Activated naive CD4-positive, alpha-beta T cell treated with anti-CD3 and anti-CD28 coated beads, Interleukin-2, amount 10 ng/mL, durations not matched to agents 5 hours and 36 hours (primary cell): ENCODE data around the gene FAM199X. TPM values are rescaled to one million over a fixed set of nuclear protein-coding genes. Genes with fewer than 3 reads are reported as not detected.

Source experiments
- total RNA-seq, 2 experiments: library from RNA; stranded (reverse); gene quantifications; one replicate each; pipeline ENCODE4 v1.2.3, GENCODE V29; 2021

FAM199X gene
- 10 to 100 TPM; 12.0 to 13.3 TPM for total RNA-seq

DNA sequence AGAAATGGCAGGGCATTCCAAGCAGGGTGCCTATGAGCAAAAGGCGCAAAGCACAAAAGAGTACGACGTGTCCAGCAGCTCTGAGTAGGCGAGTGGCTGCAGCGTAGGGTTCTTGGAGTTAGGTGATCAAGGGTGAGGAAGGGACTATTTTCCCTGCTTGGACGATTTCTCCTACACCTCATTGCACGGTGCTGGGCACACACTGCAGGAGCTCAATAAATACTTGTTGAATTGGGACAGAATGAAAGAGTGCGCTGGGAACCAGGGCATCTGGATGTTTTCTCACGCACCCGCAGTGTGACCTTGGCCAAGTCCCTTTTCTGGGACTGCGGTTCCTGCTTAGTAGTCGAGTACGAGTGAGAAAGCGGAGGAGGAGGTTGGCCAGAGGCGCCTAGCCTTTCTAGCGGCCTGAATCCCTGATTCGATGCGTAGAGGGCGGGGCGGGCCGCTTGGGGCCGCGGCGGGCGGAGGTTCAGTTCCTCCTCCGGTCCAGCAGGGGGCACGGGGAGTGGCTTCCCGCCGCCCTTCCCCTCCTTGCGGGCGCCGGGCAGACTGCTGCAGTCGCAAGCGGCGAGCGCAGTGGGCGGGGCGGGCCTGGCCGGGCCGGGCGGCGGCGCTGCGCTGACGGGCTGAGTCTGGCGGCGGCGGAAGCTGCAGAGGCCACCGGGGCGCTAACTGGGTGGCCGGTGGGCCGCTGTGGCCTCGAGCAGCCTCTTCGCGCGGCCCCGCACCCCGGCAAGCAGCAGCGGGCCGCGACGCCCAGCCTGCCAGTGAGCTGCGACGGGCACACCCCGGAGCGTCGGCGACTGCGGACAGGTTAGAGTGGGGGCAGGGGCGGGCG lies at the start of gene FAM199X:
Gene FAM199X (plus strand): TSS at position 560 of the 841 bp plus-strand sequence. CDS start 333 bp downstream, outside the sequence.

DNA sequence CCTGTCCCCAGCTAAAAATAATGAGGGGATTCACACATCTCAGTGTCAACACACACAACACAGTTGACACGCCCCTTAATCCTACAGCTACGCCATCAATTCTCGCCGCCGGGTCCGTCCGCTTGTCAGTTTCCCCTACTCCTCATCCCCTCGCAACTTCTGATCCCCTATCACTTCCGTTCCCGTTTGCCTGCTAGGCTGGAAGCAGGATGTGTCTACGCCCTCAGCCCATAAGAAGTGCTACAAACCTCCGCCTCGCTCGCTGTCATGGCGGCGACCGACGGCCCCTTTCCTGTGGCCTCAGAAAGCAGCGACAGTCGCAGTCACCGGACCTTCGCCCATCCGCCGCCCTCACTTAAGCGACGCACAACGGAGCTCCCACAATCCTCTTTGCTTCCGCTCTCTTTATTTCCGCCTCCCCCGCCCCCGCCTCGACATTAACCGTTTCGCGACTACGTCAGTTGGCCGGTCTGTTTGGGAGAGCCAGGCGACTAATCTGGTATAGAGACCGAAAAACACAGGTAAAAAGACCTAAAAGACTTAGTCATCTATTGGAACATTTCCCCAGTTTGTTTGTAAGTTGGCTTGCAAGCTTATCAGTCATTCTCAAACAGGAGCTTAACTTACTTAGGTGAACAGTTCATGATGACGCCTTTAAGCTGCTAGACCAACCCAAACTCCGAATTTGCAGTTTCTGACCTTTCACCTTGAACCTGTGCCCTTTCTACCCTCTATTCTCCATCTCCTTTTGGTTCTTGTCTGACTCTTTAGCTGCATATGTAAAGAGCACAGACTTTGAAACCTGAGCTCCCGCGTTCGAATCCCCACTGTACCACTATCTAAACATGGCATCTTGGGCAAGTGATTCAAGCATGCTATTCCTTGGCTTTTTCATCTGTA lies 9.4 kb upstream of the FAM199X start, which contains the start of gene SLC25A53:
Gene SLC25A53 (minus strand): TSS at position 380 of the 900 bp plus-strand sequence. CDS start 51,752 bp downstream, outside the sequence.

Other genes with a start within 250 kb of the FAM199X start
- gene TMSB15B, start 203.8 kb upstream of the FAM199X start, total RNA-seq, result 1 to 10 TPM; 8.1 to 8.6 TPM
- not detected for gene H2BW1, start 152.7 kb upstream of the FAM199X start, total RNA-seq
- not detected for gene H2BW2, start 126.5 kb upstream of the FAM199X start, total RNA-seq
- gene TMSB15C, start 90.2 kb upstream of the FAM199X start, total RNA-seq, result 1 to 10 TPM; 2.9 to 4.1 TPM
- gene ZCCHC18, start 53.9 kb upstream of the FAM199X start, total RNA-seq, result 1 to 10 TPM in 1 of 2 experiments, under 1 TPM in 1; 0.78 to 1.1 TPM
- gene SLC25A53, start 9.4 kb upstream of the FAM199X start, total RNA-seq, result 1 to 10 TPM; 6.7 to 8.0 TPM
- gene ESX1, start 88.5 kb downstream of the FAM199X start, total RNA-seq, result not detected